Measurements from ENCODE around the gene DPYSL4.
"Not testable (repeated sequence)": the region's sequence is repeated elsewhere in the genome, so short reads cannot be mapped to it uniquely, and the experiment has no call there.

DPYSL4 gene

GRCh38 chr10:132150777-132151176, 36.0 kb upstream of the DPYSL4 start:
- DNase-seq: no peak

GRCh38 chr10:132151286-132151950, 35.3 kb upstream of the DPYSL4 start:
- DNase-seq: no peak

GRCh38 chr10:132151951-132152505, 34.7 kb upstream of the DPYSL4 start:
- DNase-seq: no peak

GRCh38 chr10:132152896-132153580, 33.7 kb upstream of the DPYSL4 start:
- DNase-seq: no peak

GRCh38 chr10:132153616-132154217, 33.0 kb upstream of the DPYSL4 start:
- DNase-seq: no peak

GRCh38 chr10:132154440-132154839, 32.3 kb upstream of the DPYSL4 start:
- DNase-seq: no peak

- no peak for DNase-seq
Observed at GRCh38 chr10:132154931-132155330, 31.8 kb upstream of the DPYSL4 start.

GRCh38 chr10:132155723-132156381, 30.9 kb upstream of the DPYSL4 start:
- no peak for DNase-seq

GRCh38 chr10:132156382-132156781, 30.4 kb upstream of the DPYSL4 start:
- DNase-seq: no peak

GRCh38 chr10:132157101-132157500, 29.6 kb upstream of the DPYSL4 start:
- DNase-seq: no peak

GRCh38 chr10:132158122-132158741, 28.5 kb upstream of the DPYSL4 start:
- no peak for DNase-seq

- no peak for DNase-seq
Observed at GRCh38 chr10:132158823-132159222, 27.9 kb upstream of the DPYSL4 start.

GRCh38 chr10:132159302-132160230, 27.2 kb upstream of the DPYSL4 start:
- DNase-seq: not testable (repeated sequence)

GRCh38 chr10:132160231-132160630, 26.5 kb upstream of the DPYSL4 start:
- not testable (repeated sequence) for DNase-seq

- DNase-seq: not testable (repeated sequence)
Observed at GRCh38 chr10:132160834-132161622, 25.7 kb upstream of the DPYSL4 start.

- DNase-seq: no peak
Observed at GRCh38 chr10:132162021-132162531, 24.7 kb upstream of the DPYSL4 start.

GRCh38 chr10:132162590-132163277, 24.0 kb upstream of the DPYSL4 start:
- no peak for DNase-seq

- peak; percentile 88 for DNase-seq
Observed at GRCh38 chr10:132163278-132163765, 23.4 kb upstream of the DPYSL4 start.

GRCh38 chr10:132163826-132164515, 22.8 kb upstream of the DPYSL4 start:
- no peak for DNase-seq

Measured in islet precursor cell (in vitro differentiated cells).